Measurements from ENCODE around the gene TDP1.

Gene TDP1

DNA sequence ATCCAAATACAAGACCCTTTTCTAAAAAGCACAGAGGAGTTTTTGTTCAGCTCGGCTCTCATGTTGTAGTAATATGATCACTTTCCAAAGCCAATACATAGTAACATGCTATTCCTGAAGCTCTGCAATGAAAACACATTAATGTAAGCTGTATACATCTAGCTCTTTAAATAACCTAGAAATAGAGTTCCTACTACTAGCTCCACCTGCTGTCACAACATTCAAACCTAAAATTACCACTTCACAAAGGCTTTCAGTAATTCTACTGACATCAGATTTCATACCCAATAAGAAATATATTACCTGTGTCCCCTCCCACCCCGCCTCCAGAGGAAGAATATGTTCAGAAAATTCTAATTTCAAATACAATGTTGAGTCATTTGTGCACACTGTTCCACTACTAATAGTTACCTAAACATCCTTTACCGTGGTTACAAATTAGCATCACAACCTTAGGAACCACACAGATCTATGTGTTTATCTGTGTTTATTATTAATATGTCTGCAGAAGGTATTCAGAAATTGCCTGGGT lies 19.0 kb upstream of the TDP1 start:
- no peak overlapping the region for H3K4me3 ChIP-seq (ENCODE audit: low read depth, low read length)
- no peak for DNase-seq (ENCODE audit: low read depth)
- no peak for TF ChIP-seq CTCF (IDR thresholded peaks at IDR 0.05; ENCODE audit: insufficient read depth, low read depth, low read length, missing control alignments)

- no peak for DNase-seq (ENCODE audit: low read depth)
- H3K4me3 ChIP-seq (ENCODE audit: low read depth, low read length), result no peak overlapping the region
- no peak for TF ChIP-seq CTCF (IDR thresholded peaks at IDR 0.05; ENCODE audit: insufficient read depth, low read depth, low read length, missing control alignments)
Observed at GRCh38 chr14:89941830-89942377, 13.8 kb upstream of the TDP1 start.

DNA sequence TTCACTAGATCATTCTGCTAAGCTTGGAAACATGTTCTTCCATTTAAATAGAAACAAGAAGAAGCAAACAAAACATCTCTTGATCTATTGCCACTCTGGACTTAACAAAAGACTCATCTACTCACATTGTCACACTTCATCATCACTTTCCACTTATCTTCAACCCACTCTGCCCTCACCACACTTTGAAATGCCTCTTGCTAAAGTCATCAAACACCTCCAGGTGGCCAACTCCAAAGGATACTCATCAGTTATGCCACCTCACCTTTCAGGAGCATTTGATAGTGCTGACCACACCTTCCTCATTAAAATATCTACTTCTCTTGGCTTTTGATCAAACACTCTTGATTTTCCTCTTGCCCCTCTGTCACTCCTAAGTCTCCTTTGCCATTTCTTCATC lies 8.4 kb upstream of the TDP1 start:
- DNase-seq (ENCODE audit: low read depth), result no peak
- H3K4me3 ChIP-seq (ENCODE audit: low read depth, low read length), result no peak overlapping the region
- TF ChIP-seq CTCF (IDR thresholded peaks at IDR 0.05; ENCODE audit: insufficient read depth, low read depth, low read length, missing control alignments), result no peak

- DNase-seq (ENCODE audit: low read depth), result no peak
- H3K4me3 ChIP-seq (ENCODE audit: low read depth, low read length), result no peak overlapping the region
- TF ChIP-seq CTCF (IDR thresholded peaks at IDR 0.05; ENCODE audit: insufficient read depth, low read depth, low read length, missing control alignments), result no peak
Observed at GRCh38 chr14:89952576-89952975, 3.2 kb upstream of the TDP1 start.

DNA sequence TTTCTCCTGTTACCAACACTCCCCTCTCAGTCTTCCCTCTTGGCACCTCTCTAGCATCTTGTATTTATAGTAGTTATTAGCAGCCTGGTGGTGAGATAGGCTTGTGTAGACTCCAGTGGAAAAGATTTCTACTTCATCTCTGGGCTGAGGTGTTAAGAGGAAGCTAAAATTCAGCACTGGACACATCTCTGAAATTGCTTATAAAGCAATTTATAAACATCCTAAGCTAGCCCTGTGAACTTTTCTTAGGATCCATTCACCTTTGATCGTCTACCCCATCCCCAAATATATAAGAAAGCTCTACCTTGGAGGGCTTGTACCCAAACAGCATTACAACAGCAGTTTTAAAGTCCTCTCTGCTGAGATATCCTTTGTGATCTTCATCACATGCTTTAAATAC lies 2.1 kb upstream of the TDP1 start:
- peak overlapping the region; percentile 88 for H3K4me3 ChIP-seq (ENCODE audit: low read depth, low read length)
- DNase-seq (ENCODE audit: low read depth), result no peak
- no peak for TF ChIP-seq CTCF (IDR thresholded peaks at IDR 0.05; ENCODE audit: insufficient read depth, low read depth, low read length, missing control alignments)

DNA sequence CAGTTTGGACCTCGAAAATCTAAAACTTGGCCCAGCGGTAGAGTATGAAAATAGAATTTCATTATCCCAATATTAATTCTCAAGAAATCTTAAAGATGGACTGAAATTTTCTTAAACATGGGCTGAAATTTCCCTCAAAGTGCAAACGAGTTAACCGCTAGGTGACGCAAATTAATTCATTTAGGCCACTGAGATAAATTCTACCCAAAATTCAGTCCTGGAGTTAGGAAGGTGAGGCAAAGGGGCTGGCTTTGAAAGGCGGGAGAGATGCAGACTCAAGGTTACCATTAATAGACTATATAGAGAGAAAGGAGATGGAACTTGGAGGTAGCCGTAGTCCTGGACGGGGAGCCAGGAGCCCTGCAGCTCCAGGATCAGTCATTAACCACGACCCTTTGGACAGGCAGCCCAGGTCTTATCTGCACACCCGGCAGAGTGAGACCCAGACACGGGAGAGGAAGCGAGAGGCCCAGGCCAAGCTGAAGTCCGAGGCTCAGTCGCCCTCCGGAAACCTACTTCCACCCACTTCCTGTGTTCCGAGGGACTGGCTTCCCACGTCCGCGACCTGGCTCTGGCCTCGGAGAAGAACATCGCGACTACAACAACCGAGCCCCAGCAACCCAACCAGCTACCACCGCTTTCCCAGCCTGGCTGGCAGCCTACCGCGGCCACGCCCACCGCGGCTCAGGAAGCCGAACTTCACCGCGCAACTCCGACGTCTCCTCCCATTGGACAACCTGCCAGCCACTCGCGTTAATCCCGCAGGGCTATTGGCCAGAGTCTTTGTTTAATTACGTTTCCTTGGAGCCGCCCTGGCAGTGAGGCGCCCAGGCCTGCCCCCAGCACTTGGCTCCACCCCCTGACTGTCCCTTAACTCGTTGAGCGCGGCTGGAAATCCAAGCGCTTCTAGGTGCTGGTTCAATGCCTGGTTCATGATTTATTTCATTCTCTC lies 1.4 kb upstream of the TDP1 start, which contains the start of gene EFCAB11:
EFCAB11 (minus strand) TSS at position 661 of the 952 bp plus-strand sequence; CDS start at position 591, 70 bp downstream.
- TF ChIP-seq CTCF (IDR thresholded peaks at IDR 0.05; ENCODE audit: insufficient read depth, low read depth, low read length, missing control alignments), result peak; percentile 0
- peak; percentile 98 for DNase-seq (ENCODE audit: low read depth)

More for the DNA sequence above, 1.4 kb upstream of the TDP1 start, which contains the start of gene EFCAB11:
- peak within 1 kb of the TSS; percentile 88 for H3K4me3 ChIP-seq (ENCODE audit: low read depth, low read length)
